RPMI8226 (cell line): ENCODE results near the gene CYLC2.

Experiments
- DNase-seq: peaks from one replicate; pipeline ENCODE4 v3.0.0-alpha.2; 2015

The CYLC2 gene

DNA sequence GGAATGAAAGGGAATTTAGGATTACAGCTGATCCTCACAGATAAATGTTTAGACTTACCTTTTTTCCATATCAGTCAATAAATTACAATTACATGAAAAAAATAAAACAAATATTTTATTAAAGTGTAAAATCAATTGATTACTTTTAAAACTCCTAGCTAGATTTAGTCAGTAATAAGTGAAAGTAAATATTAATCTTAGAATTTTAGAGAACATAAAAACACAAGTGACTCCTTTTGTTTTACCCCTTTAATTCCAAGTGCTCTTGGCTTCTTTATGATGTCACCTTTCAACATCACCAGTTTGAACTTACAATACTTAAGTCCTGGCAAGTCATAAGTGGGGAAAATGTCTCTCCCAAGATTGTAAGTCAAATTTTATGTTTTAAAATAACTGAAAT, at the start of gene CYLC2:
Gene CYLC2, plus strand, starts transcription at position 301 of the 400 bp plus-strand sequence. Its CDS starts 48 bp downstream, at position 349.
- DNase-seq = no peak

- no peak for DNase-seq
Measured at GRCh38 chr9:102950346-102950745, 44.8 kb upstream of the CYLC2 start.

GRCh38 chr9:102966999-102967398, 28.1 kb upstream of the CYLC2 start:
- no peak for DNase-seq

GRCh38 chr9:102967979-102968378, 27.2 kb upstream of the CYLC2 start:
- DNase-seq = no peak

GRCh38 chr9:102972780-102973179, 22.4 kb upstream of the CYLC2 start:
- no peak for DNase-seq

DNA sequence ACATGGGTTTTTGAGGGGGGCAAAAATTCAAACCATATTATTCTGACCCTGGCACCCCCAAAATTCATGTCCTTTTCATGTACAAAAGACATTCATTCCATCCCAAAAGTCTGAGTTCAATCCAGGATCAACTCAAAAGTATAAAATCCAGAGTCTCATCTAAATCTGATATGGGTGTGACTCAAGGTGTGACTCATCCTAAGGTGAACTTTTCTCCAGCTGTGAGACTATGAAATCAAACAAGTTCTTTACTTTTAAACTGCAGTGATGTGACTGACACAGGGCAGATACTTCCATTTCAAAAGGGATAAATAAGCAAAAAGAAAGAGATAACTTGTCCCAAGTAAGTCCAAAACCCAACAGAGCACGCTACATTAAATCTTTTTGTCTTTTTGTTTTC, 20.6 kb upstream of the CYLC2 start:
- no peak for DNase-seq

DNA sequence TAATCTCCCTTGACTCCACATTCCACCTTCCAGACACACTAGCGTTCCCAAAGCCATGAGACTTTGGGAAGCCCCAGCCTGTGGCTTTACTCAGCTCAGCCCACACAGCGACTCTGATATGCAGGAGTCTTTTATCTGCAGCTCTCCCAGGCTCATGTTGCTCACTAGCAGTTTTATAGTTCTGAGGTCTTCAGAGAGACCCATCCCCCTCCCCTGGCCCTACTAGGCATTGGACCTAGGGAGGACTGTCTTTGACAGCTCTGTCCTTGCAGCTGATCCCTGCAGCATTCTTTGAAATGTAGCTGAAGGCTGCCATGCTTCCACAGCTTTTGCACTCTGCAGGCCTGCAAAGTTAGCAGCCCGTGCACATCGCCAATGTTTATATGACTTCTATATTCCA, 19.9 kb upstream of the CYLC2 start:
- no peak for DNase-seq

- no peak for DNase-seq
Measured at GRCh38 chr9:102985162-102985895, 9.8 kb upstream of the CYLC2 start.

- DNase-seq = no peak
Measured at GRCh38 chr9:102986425-102986824, 8.7 kb upstream of the CYLC2 start.

- no peak for DNase-seq
Measured at GRCh38 chr9:103003689-103004088, 8.6 kb downstream of the CYLC2 start.

DNA sequence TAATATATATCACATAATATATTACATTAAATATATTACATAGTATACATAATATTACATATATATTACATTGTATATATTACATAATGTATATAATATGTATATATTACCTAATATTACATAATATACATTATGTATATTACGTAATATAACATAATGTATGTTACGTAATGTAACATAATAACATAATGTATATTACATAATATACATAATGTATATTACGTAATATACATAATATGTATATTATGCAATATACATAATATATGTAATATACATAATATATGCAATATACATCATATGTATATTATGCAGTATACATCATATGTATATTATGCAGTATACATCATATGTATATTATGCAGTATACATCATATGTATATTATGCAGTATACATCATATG, 19.1 kb downstream of the CYLC2 start:
- DNase-seq = no peak

GRCh38 chr9:103025796-103026195, 30.7 kb downstream of the CYLC2 start:
- no peak for DNase-seq

DNA sequence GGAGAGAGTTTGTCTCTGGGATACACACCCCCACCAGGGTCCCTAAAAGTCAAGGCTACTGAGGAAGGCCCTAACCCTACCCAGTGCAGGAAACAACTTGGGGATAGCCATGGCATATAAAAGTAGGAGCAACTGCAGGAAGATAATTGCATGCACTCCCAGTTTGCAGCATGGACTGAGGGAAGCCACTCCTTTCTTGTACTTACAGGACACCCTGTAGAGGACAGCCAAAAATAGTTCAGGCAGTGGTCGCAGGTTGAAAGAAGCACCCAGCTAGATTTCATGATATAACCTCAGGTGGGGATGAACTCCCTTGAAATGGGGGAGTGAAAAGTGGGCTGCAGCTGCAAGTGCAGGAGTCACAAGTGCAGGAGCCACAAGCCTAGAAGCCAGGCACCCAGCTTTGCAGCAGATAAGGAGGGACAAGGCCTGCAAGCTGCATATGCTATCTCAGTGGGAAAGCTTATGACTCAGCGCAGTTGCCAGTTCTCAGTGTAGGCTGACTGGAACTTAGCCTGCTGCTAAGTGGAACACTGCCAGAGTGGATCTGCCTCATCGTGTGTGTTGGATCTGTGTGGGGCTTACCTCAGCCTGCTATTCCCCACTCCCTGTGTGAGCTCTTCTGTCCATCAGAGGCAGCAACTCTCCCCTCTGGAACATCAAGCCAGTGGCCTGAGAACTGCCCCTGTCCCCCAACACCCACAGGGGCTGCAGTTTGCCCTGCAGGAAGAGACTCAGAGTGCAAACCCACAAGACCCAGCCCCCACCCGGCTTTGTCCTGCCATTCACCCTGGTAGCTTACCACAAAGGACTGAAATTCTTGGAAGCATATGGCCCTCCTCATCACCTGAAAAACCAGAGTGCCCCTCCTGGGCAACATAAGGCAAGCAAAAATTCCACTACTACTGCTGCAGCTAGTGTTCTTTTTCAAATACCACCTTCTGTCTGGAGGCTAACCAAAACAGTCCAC, 42.7 kb downstream of the CYLC2 start:
- DNase-seq = no peak

GRCh38 chr9:103041961-103042360, 46.8 kb downstream of the CYLC2 start:
- DNase-seq = no peak
